GM21619 (cell line): ENCODE measurements around the gene AMOTL2.

ENCODE experiments used
- ATAC-seq: cut with Tn5 transposase; IDR thresholded peaks from one replicate; pipeline ENCODE4 v1.9.1; 2021; ENCODE audit not compliant: unreplicated experiment

Gene AMOTL2

DNA sequence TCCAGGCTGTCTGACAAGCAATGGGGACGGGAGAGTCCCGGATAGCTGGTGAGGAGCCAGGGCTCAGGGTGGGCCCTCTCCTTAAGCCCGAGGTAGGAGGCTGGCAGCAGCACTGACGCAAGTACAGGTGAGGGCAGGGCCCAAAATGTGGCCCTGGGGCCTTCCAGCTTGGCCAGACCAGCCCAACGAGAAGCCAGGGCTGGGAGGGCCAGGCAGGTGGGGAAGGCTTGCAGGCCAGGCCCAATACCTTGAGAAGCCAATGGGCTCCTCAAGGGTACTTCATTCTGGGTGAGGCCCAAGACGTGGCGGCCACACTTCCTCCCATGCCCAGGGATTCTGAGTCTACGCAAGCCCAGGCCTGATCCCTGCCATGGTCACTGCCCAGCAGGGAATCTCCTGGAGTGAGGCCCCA, 37.2 kb downstream of the AMOTL2 start:
- ATAC-seq = no peak

DNA sequence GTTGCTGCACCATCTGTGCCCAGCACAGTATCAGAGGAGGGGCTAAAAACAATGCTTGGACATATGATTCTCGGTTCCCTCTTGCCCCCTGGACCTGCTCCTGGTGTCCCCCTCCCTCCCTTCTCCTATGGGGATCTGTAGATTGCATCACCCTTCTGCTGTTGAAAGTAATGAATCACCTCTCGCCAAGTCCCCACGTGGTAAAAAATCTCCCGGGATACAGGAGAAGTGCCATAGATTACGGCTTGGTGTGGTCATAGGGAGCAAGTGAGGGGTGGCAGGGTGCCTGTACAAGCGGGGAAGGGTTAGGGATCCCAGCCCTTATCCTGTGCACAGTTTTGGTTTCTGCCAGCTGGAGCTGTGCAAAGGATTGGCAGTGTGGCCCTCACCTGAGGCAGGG, 37.7 kb downstream of the AMOTL2 start:
- no peak for ATAC-seq

DNA sequence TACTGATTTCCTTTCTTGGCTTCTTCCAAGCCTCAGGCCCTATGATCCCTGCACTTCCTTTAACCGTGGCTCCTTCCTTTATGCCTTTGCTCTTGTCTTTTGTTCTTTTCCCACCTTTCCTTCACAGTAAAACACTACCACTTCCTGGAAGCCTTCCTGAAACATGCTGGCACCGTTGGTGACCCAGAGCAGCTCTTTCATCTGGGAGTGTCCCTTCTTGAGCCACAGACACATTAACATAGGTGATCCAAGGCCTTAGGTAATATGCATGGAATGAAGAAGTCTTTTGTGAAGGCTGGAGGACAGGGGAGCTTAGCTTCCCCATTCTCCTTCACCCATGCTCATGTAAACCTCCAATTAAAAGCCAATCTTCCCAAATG, 39.4 kb downstream of the AMOTL2 start:
- ATAC-seq = no peak

DNA sequence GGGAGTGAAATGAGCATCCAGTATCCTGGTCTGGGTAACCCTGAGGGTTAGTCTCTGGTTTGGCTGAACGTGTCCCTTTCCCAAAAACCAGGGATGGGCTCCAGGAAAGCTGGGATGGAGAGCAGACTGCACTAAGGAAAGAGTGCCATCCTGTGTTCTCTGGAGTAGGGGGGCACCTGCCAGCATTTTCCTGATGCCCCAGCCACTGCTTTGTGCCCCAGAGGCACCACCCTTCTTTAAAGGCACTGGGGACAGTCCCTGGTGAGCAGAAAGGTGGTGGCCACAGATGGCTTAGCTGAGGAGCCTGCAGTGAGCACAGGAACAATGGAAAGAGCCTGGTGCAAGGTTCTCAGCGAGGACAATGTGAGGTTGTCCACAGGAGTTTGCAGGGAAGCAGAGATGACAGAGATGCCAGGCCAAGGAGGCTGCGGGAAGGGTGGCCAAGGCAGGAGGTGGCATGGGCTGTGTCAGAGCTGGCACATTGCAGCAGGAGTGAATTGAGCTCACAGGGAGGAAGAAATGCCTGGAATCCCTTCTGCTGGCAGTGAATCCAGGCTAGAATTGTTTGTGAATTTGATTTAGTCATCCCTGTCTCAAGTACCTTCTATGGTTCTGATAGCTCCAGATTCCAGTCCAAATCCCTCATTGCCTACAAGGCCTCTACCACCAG, 39.9 kb downstream of the AMOTL2 start:
- no peak for ATAC-seq

DNA sequence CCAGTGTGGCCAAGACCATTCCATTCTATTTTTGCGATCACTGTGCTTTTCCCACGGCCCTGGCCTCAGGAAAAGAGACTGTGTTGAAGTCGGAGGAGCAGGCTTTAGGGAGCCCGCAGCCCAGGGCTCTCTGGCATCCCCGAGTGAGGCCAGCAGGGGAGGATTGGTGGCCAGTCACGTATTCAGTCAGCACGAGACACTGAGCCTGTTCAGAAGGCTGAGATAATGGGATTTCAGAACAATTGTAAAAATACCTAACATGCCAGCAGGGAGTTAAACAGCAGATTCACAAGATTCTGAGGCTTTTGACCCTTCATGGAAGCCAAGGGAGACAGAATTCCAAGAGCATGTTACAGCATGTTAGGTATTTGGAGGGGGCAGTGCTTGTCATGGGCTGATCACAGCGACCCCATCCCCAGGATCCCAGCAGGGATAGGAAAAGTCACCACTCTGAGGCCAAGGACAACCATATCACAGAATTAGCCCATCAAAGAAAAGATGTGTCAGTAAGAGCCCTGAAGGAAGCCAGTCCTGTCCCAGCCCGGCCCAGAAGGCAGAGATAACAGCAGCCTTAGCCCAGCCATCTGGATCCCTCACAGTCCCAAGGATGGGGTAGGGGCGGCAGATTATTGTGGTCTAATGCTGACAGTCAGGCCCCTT, 40.6 kb downstream of the AMOTL2 start:
- no peak for ATAC-seq

DNA sequence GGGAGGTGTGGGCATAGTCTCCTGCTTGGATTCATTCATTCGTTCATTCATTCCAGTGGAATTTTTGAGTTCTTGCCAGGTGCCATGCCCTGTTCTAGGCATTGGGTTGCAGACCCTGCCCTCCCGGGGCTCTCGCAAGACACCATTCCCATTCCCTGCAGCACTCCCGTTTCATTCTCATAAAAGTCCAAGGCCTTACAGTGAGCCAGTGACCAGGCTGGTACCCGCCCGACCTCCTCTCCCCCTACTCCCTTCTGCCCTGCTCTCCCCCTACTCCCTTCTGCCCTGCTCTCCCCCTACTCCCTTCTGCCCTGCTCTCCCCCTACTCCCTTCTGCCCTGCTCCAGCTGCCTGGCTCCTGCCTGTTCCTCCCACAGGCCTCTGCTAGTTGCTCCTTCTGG, 41.9 kb downstream of the AMOTL2 start:
- no peak for ATAC-seq

DNA sequence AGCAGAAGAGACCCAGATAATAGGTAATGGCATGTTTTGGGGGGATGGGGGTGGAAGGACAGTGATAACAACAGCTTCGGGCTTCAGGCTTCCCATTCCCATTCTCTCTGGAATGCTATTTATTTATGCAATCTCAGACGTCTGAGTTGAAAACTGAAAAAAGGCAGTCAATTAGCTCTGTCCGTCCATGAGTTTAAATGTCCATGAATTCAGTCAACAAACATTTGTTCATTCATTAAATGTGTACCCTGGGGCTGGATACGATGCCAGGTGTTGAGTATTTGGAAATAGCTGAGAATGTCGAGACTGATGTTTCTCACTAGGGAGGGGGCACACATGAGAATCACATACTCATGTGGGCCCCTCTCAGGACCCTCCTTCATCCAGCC, 42.4 kb downstream of the AMOTL2 start:
- ATAC-seq = no peak

DNA sequence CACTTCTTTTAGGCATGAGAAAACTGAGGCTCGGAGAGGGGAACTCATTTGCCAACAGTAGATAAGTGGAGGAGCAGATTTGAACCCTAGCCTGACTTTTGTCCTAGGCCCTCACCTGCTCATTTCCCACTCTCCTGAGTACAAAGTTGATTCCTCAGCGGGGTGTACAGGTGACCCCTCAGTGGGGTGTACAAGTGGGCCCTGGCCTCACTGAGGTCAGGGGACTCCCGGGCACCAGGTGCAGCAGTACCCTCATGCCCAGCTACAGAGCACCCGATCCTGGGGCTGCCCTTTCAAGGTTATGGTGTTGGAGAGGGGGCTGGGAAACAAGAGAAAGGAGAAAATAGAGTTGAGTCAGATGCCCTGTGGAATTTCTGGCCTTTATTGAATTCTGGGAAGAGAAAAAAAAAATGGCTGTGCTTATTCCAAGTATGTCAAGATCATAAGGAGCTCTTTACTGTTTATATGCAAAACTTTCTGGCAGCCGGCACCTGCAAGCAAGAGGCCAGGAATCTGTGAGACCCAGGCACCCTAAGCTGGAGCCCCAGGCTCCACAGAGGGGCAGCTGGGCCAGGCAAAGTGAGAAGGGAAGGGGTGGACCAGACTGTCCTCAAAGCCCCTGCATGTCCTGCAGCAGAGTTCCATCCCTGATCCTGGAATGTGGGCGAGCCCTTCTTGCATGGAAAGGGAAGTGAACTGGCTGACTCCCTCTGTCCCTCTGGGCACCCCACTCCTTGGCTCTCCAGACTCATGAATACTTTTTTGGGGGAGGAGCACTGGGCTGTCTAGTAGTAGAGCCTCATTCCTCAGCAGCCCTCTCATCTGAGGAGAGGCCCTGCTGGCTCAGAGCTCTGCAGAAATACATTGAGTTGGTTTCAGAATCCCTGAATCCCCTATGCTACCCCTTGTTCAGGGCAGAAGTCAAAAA, 43.1 kb downstream of the AMOTL2 start:
- no peak for ATAC-seq

DNA sequence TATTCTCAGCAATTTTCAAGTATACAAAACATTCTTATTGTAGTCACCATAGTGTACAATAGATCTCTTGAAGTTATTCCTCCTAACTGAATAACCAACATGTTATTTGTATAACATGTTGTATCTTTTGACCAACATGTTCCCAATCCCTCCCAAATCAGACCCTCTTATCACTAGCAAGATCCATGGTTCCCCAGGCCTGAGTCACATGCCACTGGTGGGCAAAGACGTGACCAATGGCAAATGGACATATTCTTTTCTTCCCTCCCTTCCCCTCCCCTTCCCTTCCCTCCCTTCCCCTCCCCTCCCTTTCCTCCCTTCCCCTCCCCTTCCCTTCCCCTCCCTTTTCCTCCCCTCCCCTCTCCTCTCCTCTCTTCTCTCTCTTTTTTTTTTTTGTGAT, 45.4 kb downstream of the AMOTL2 start:
- no peak for ATAC-seq

DNA sequence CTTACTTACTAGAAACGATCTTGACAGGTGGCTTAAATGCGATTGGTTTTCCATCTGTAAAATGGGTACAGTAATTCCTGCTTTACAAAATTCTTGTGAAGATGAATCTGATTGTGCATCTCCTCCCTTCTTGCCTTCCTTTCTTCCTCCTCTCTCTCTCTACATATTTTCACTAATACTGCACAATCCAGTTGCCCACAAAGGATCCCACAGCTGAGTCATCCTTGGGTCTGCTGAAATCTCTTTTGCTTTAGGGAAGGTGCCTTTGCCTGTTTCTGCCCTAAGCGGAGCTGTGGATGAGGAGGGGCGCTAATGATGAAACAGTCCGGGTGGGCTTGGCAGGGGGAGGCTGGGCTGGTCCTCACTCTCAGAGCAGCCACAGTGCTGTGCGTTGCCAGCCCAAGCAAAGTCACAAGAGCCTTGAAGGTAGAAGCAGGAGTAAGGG, 46.1 kb downstream of the AMOTL2 start:
- no peak for ATAC-seq

DNA sequence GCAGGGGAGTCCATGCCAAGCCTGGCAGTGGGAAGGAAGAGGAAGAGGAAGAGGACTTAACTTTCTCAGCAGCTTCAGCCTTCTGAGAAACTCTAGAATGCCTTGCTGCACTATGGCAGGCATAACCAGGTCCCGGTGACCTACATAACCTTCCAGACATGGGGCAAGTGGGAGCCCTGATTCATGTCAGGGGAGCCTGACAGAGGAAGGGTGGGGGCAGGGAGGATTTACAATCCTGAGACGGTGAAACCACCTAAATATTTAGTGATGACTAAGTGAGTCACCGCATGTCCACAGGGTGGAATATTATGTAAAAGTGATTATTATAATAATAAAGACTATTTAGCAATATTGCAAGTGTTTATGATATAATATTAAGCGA, 46.7 kb downstream of the AMOTL2 start:
- ATAC-seq = no peak

DNA sequence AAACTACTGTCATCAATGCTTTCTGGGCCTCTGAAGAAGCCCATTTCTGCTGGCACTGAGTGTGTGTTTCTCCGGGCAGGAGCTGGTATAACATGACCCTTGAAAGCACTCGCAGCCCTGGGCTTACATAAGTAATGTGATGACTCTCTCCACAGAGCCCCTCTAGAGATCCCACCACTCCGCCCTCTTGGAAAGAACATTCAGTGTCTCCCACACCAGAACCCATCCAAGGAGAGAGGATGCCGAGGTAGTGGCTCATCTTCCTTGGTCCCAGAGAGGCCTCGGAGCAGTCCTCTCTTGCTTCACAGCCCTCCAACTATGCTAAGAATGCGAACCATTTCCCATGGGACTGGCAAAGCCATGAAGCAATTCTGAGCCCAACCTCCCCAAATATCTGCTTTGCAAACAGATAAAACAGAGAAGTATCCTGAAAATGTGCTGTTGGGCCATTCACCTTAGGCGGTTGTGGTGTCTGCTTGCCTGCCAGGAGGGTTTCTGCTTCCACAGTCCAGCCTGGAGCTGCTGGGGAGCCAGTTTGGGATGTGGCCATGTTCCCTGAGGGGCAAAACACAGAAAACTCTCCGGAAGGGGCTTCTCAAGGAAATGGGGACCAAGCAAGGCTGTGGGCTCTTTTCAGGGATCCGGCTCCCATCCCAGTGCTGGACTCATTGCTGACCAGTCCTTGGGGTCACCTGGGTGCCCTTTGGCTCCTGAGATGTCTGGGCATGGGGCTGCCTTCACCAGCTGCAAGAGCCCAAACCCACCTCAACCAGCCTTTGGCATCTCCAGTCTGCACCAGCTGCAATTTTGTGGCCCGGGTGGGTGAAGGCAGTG, 47.3 kb downstream of the AMOTL2 start:
- no peak for ATAC-seq

DNA sequence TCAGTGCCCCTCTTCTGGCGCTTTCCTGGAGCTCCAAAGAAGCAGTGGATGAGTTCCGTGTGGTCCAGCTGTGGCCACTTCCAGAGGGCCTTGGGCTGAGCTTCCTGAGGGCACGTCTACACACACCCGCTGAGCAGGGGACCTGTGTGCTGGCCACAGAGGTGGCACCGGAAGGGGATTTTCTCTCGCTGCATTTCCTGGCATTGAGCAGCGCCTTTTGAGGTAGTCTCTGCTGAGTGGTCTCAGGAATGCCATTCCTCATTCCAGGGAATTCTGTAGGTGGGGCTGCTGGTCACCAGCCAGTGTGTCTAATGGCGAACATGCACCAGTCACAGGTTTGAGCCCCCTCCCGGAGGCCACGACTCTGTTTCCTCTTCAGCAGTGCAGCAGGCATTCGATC, 48.1 kb downstream of the AMOTL2 start:
- ATAC-seq = no peak

DNA sequence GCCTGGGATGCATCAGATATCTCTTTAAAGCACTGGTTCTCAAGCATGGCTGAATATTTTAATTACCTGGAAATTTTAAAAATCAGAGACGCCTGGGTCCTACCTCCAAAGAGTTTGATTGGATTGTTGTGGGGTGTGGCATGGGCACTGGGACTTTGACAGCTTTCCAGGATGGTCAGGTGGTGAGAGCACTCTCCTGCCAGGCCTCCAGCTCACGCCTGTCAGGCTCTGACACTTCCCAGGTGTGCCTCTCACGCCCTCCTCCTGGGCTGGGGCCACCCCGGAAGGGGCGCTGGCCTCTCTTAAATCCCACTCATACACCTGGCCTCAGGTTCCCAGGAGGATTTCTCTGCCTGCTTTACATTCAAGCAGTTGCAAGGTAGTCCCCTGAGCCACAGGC, 48.5 kb downstream of the AMOTL2 start:
- ATAC-seq = no peak

DNA sequence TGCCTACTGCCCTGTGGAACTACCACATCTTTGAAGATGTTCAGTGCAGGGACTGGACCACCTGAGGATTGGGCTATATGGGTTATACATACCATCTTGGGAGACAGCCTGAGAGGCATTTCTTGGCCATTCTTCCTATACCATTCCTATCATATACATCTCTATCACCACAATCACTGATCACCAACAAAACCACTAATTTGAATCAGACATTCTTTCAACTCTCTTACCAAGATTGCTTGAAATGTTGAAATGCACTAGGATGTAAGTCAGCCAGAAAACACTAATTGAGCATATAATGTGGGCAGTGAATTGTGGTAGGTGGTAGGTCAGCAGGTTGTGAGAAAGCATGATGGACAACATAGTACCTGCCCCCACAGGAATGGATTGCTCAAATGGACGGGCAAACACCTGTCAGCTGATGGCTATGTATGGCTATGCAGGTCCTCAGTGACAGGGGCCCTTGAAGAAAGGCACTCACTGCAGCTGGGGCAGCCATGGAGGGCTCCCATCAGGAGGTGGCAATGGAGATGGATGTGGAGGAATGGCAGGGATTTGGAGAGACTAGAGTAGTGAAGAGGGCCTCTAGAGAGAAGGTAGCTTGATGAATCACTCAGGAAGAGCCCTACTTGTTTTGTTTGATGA, 49.1 kb downstream of the AMOTL2 start:
- no peak for ATAC-seq

DNA sequence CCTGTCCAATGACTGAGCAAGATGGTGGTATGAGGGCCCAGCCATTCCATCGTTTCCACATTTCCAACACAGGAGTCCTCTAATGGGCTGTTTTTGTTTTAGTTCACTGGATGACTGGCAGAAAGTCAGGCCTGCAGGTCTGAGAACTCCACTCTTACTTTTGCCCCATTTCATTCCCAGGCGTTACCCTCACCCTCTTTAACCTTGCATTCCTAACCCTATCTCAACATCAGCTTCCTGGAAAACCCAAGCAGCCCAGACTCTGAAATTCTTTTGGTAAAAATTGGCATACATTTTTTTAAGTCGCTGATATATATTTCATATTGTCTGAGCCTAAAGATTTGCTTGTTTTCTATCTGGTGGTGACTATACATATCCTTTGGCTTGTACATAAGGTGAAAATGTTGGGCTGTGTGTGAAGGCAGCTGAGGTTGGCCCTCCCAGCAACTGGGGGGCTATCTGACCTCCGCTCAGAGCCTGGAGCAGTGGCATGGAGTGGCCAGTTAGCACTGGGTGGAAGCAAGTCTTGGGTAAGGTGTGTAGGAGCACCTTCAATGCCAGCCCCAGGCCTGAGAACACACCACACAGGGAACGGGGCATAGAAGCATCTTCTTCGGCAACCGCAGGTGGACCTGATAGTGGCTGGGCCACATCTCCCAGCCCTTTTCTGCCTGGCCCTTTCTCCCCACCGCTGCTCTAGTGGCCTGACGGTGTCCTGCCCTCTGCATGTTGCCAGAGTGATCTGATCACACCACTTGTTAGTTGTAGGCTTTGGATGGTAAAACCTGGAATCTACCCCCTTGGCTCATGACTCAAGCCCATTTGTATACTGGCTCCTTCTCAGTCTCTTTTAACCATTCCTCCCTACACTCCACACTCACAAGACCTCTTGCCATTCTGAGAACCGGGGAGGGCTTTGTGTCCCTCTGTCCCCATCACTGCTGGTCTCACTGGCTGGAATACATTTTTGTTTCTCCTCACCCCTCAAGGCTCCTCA, 50.0 kb downstream of the AMOTL2 start:
- ATAC-seq = no peak

DNA sequence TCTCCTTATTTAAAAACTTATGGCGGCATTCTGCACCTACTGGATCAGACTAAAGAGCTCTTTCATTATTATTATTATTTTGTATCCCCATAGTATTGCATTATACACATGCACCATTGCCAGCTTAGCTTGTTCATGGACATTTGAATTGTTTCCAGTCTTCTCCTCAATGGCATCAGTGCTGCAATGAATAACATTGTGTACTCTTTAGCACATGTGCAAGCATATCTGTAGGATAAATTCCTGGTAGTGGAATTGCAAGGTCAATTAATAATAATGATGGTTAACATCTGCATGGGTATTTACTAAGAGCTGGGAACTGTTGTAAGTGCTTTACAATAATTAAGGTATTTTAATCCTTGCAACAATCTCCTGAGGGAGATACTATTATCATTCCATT, 52.0 kb downstream of the AMOTL2 start:
- no peak for ATAC-seq

DNA sequence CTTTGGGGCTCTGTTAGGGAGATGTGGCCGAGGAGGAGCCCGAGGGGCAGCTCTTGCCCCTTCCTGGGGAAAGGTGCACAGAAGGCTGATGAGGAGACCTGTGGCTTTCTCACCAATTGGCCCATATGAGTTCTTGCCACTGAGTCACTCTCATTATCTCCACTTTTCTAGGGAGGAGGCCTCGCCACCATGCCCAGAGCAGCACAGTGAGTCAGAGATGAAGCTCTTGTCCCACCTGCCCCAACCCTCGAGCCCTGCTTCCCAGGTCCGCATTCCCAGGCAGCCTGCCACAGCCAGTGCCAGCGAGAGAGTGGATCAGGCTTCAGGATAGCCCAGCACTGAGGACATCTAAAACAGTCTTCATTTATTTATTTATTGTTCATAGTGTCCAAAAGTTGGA, 53.5 kb downstream of the AMOTL2 start:
- ATAC-seq = no peak

DNA sequence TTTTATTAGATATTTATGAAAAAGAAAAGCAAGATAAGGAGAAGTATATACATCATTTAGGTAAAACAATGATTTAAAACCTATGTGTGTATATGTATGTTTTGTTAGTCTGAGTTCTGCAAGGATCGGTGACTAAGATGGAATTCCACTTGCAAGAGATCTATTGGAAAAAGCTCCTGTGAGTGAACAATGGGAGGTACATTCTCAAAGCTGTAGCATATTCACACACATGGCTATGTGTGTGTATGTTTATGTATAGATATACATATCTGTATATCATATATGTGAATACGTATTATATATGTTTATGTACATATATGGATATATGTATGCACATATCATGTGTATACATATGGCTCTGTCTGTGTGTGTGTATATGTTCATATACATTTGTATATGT, 54.3 kb downstream of the AMOTL2 start:
- ATAC-seq = no peak
